ENCODE results near the gene GAS7. TPM values are rescaled to one million over a fixed set of nuclear protein-coding genes. Genes with fewer than 3 reads are reported as not detected.

Gene GAS7
- total and polyA plus RNA-seq, 2 of the 13 experiments (the other 11 are each of a cell fraction or from before 2014, with no cell fraction given), result 1.0 to 5.2 TPM

DNA sequence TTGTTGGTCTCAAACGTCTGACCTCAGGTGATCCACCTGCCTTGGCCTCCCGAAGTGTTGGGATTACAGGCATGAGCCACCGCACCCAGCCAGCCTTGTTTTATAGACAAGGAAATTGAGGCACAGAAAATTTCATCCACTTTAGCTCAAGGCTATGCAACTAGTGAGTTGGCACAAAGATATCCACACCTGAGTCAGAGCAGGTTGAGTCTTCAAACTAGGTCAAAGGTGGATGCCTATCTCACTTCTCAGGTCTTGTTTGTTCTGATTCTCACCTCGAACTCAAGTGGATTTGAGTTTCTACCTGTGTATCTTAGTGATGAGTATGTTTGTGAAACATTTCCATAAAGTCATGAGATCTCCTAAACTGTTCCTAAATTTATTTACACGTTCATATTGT lies 35.6 kb upstream of the GAS7 start:
- in situ Hi-C loops (cut with HindIII; ENCODE audit: extremely low pct_ligation_motif_present, low pct_unique_long_range_greater_than_20kb), result no loop called here
- Histone ChIP-seq H3K27me3 (ENCODE audit: control insufficient read depth in 1 of 2, insufficient read depth in 2 of 2, low read length in 2 of 2) (no peaks in the 10 kb centered on the region), H3K79me2 (ENCODE audit: insufficient read depth, low read length) (no peaks in the 10 kb centered on the region), H2AFZ (ENCODE audit: low read length) (no peak overlapping the region), H3K9me3 (ENCODE audit: low read length) (no peaks in the 10 kb centered on the region), H3K4me2 (ENCODE audit: low read depth, low read length) (no peak overlapping the region), H3K9ac (ENCODE audit: insufficient read depth, low read depth, low read length) (no peak overlapping the region), H3K27ac (ENCODE audit: extremely low read length, insufficient read depth, low read length) (no peak overlapping the region), H3K4me1 (ENCODE audit: insufficient read depth, low read length) (no peaks in the 10 kb centered on the region), H3K36me3 (replicated peaks in 1 of 2; ENCODE audit: control insufficient read depth in 1 of 2, insufficient read depth in 2 of 2, low read length in 2 of 2) (no peaks in the 10 kb centered on the region), H3K4me3 (replicated peaks in 1 of 3; ENCODE audit: insufficient read depth in 1 of 3, low read depth in 2 of 3, low read length in 3 of 3) (no peak overlapping the region), H4K20me1 (ENCODE audit: insufficient read depth, low read length) (no peaks in the 10 kb centered on the region)
- BruUV-seq (replicated peaks), result no TSS peak
- CTCF ChIA-PET (ENCODE audit: low intra/inter-chr PET ratio, low total read pairs), result no interaction called here
- DNase-seq (ENCODE audit: low spot score), result no peak
- intact Hi-C loops (cut with micrococcal nuclease; ENCODE audit: unreplicated experiment), result no loop called here
- FAIRE-seq, result no peak
- TF ChIP-seq DZIP1 (CRISPR knock-in tag; IDR thresholded peaks at IDR 0.05) (no peak), GZF1 (CRISPR knock-in tag; IDR thresholded peaks at IDR 0.05) (no peak), RBFOX2 (IDR thresholded peaks at IDR 0.05; ENCODE audit: low read depth, low read length) (no peak)
- POLR2A ChIA-PET, result no interaction called here
- ATAC-seq, result no peak
- WGBS (ENCODE audit: low lambda C conversion rate), result 10% methylated on average over 4 of the region's 5 CpGs

DNA sequence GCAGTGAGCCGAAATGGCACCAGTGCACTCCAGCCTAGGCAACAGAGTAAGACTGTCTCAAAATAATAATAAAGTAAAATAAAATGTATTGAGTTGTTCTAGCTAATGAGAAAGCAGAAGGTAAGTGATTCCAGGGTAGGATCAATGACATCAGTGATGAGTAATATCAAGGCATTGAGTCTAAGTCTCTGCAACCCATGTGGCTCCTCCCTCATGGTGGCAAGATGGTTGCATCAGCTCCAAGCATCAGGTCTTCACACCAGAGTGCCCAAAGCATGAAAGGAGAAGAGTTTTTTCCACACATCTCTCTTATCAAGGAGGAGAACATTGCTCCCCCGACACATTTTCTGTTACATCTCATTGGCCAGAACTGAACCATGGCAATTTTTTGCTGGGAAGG lies 34.8 kb upstream of the GAS7 start:
- CTCF ChIA-PET (ENCODE audit: low intra/inter-chr PET ratio, low total read pairs), result no interaction called here
- in situ Hi-C loops (cut with HindIII; ENCODE audit: extremely low pct_ligation_motif_present, low pct_unique_long_range_greater_than_20kb) (no loop called here), intact Hi-C loops (cut with micrococcal nuclease; ENCODE audit: unreplicated experiment) (no loop called here)
- POLR2A ChIA-PET, result no interaction called here
- Histone ChIP-seq H3K4me2 (ENCODE audit: low read depth, low read length) (no peak overlapping the region), H3K4me1 (ENCODE audit: insufficient read depth, low read length) (no peaks in the 10 kb centered on the region), H3K79me2 (ENCODE audit: insufficient read depth, low read length) (no peaks in the 10 kb centered on the region), H3K4me3 (replicated peaks in 1 of 3; ENCODE audit: insufficient read depth in 1 of 3, low read depth in 2 of 3, low read length in 3 of 3) (no peak overlapping the region), H3K9me3 (ENCODE audit: low read length) (no peaks in the 10 kb centered on the region), H3K27ac (ENCODE audit: extremely low read length, insufficient read depth, low read length) (no peak overlapping the region), H2AFZ (ENCODE audit: low read length) (no peak overlapping the region), H3K27me3 (ENCODE audit: control insufficient read depth in 1 of 2, insufficient read depth in 2 of 2, low read length in 2 of 2) (no peaks in the 10 kb centered on the region), H3K9ac (ENCODE audit: insufficient read depth, low read depth, low read length) (no peak overlapping the region), H3K36me3 (replicated peaks in 1 of 2; ENCODE audit: control insufficient read depth in 1 of 2, insufficient read depth in 2 of 2, low read length in 2 of 2) (no peaks in the 10 kb centered on the region), H4K20me1 (ENCODE audit: insufficient read depth, low read length) (no peaks in the 10 kb centered on the region)
- DNase-seq (ENCODE audit: low spot score) (no peak), FAIRE-seq (no peak), ATAC-seq (no peak)
- 7% methylated on average over 2 of the region's 2 CpGs for WGBS (ENCODE audit: low lambda C conversion rate)
- no TSS peak for BruUV-seq (replicated peaks)
- TF ChIP-seq ZFP82 (CRISPR knock-in tag; IDR thresholded peaks at IDR 0.05; ENCODE audit: borderline replicate concordance) (no peak), AHDC1 (CRISPR knock-in tag; IDR thresholded peaks at IDR 0.05; ENCODE audit: borderline replicate concordance) (no peak), ZNF543 (CRISPR knock-in tag; IDR thresholded peaks at IDR 0.05) (no peak), SRY (CRISPR knock-in tag; IDR thresholded peaks at IDR 0.05) (no peak), SMYD3 (CRISPR knock-in tag; IDR thresholded peaks at IDR 0.05) (no peak), RBFOX2 (IDR thresholded peaks at IDR 0.05; ENCODE audit: low read depth, low read length) (no peak), ARNT (IDR thresholded peaks at IDR 0.05) (no peak), ZNF879 (CRISPR knock-in tag; IDR thresholded peaks at IDR 0.05) (no peak), ONECUT2 (CRISPR knock-in tag; IDR thresholded peaks at IDR 0.05) (no peak), TCF7 (IDR thresholded peaks at IDR 0.05; ENCODE audit: low read depth) (no peak), KLF6 (CRISPR knock-in tag; IDR thresholded peaks at IDR 0.05) (no peak)
